Activated naive CD4-positive, alpha-beta T cell treated with anti-CD3 and anti-CD28 coated beads, Interleukin-2, amount 10 ng/mL, durations not matched to agents 7 days and 5 days (primary cell): ENCODE data around the gene KAT8.

ENCODE experiments used
- CTCF ChIA-PET: fragments of 350-600 bp; sonication (Branson Sonifier 250); formaldehyde crosslinking; loops from one replicate; lab custom pipeline; 2021; ENCODE audit warnings: antibody characterized with exemption; lab: Charles Lee
- DNase-seq: peaks from one replicate; pipeline ENCODE4 v3.0.0-alpha.2; 2020
- H3K27ac Mint-ChIP-seq: one replicate; pipeline ENCODE4 v1.8.0; 2021; ENCODE audit warnings: mild to moderate bottlenecking, moderate library complexity, mixed read lengths
- H3K27me3 Mint-ChIP-seq: one replicate; pipeline ENCODE4 v1.8.0; 2021; ENCODE audit warnings: mild to moderate bottlenecking, mixed read lengths
- H3K36me3 Mint-ChIP-seq: one replicate; pipeline ENCODE4 v1.8.0; 2021; ENCODE audit warnings: mixed read lengths
- H3K4me1 Mint-ChIP-seq: one replicate; pipeline ENCODE4 v1.8.0; 2021; ENCODE audit warnings: mixed read lengths
- H3K4me3 Mint-ChIP-seq: one replicate; pipeline ENCODE4 v1.8.0; 2021; ENCODE audit warnings: mild to moderate bottlenecking, moderate library complexity, mixed read lengths
- H3K9me3 Mint-ChIP-seq: one replicate; pipeline ENCODE4 v1.8.0; 2021; ENCODE audit warnings: mixed read lengths

Gene KAT8

GRCh38 chr16:31125844-31126243 is 8.4 kb downstream of the KAT8 start:
- H3K27ac Mint-ChIP-seq: no peak overlapping the region
- no peak for DNase-seq
- H3K4me1 Mint-ChIP-seq: peaks cover 11% of the 10 kb centered on the region
- no peaks in the 10 kb centered on the region for H3K9me3 Mint-ChIP-seq
- CTCF ChIA-PET: no interaction called here
- H3K4me3 Mint-ChIP-seq: no peak overlapping the region
- peaks cover 30% of the 10 kb centered on the region for H3K36me3 Mint-ChIP-seq
- no peaks in the 10 kb centered on the region for H3K27me3 Mint-ChIP-seq

- H3K27me3 Mint-ChIP-seq: no peaks in the 10 kb centered on the region
- no peak overlapping the region for H3K27ac Mint-ChIP-seq
- DNase-seq: no peak
- CTCF ChIA-PET: interaction anchor here (0.5 kb wide), 1 partner anchor 12 kb away, joined by 3 read pairs; no protein-coding TSS in a partner anchor
- no peak overlapping the region for H3K4me3 Mint-ChIP-seq
- no peaks in the 10 kb centered on the region for H3K9me3 Mint-ChIP-seq
- peaks cover 24% of the 10 kb centered on the region for H3K36me3 Mint-ChIP-seq
- H3K4me1 Mint-ChIP-seq: peaks cover 11% of the 10 kb centered on the region
Observed at GRCh38 chr16:31127182-31127581, 9.7 kb downstream of the KAT8 start.

- peaks cover 22% of the 10 kb centered on the region for H3K36me3 Mint-ChIP-seq
- peaks cover 11% of the 10 kb centered on the region for H3K4me1 Mint-ChIP-seq
- no peaks in the 10 kb centered on the region for H3K27me3 Mint-ChIP-seq
- H3K9me3 Mint-ChIP-seq: no peaks in the 10 kb centered on the region
- H3K4me3 Mint-ChIP-seq: no peak overlapping the region
- peak overlapping the region; percentile 91 for H3K27ac Mint-ChIP-seq
- no peak for DNase-seq
- CTCF ChIA-PET: interaction anchor here (0.9 to 1.5 kb wide), 2 partner anchors 11 to 13 kb away, joined by 3 to 7 read pairs; partner anchors contain the start of gene KAT8
Observed at GRCh38 chr16:31128711-31129567, 11.5 kb downstream of the KAT8 start.

GRCh38 chr16:31129568-31130335 is 12.3 kb downstream of the KAT8 start:
- H3K27me3 Mint-ChIP-seq: no peaks in the 10 kb centered on the region
- CTCF ChIA-PET: interaction anchor here (1.5 kb wide), 1 partner anchor 12 kb away, joined by 7 read pairs; no protein-coding TSS in a partner anchor
- H3K9me3 Mint-ChIP-seq: no peaks in the 10 kb centered on the region
- peaks cover 22% of the 10 kb centered on the region for H3K36me3 Mint-ChIP-seq
- H3K27ac Mint-ChIP-seq: peak overlapping the region; percentile 42
- no peak for DNase-seq
- H3K4me1 Mint-ChIP-seq: peaks cover 11% of the 10 kb centered on the region
- H3K4me3 Mint-ChIP-seq: no peak overlapping the region

GRCh38 chr16:31130336-31130891 is 12.9 kb downstream of the KAT8 start:
- no peak overlapping the region for H3K27ac Mint-ChIP-seq
- no peaks in the 10 kb centered on the region for H3K9me3 Mint-ChIP-seq
- no peaks in the 10 kb centered on the region for H3K27me3 Mint-ChIP-seq
- CTCF ChIA-PET: interaction anchor here (1.5 kb wide), 1 partner anchor 12 kb away, joined by 7 read pairs; no protein-coding TSS in a partner anchor
- DNase-seq: no peak
- H3K4me3 Mint-ChIP-seq: no peak overlapping the region
- peaks cover 11% of the 10 kb centered on the region for H3K4me1 Mint-ChIP-seq
- H3K36me3 Mint-ChIP-seq: peaks cover 20% of the 10 kb centered on the region

GRCh38 chr16:31130899-31131298 is 13.4 kb downstream of the KAT8 start:
- peaks cover 18% of the 10 kb centered on the region for H3K36me3 Mint-ChIP-seq
- CTCF ChIA-PET: no interaction called here
- H3K9me3 Mint-ChIP-seq: no peaks in the 10 kb centered on the region
- H3K4me1 Mint-ChIP-seq: peaks cover 11% of the 10 kb centered on the region
- H3K4me3 Mint-ChIP-seq: no peak overlapping the region
- no peak for DNase-seq
- no peaks in the 10 kb centered on the region for H3K27me3 Mint-ChIP-seq
- H3K27ac Mint-ChIP-seq: no peak overlapping the region

GRCh38 chr16:31131416-31131815 is 14.0 kb downstream of the KAT8 start:
- H3K27me3 Mint-ChIP-seq: no peaks in the 10 kb centered on the region
- H3K36me3 Mint-ChIP-seq: peaks cover 13% of the 10 kb centered on the region
- CTCF ChIA-PET: no interaction called here
- no peak overlapping the region for H3K27ac Mint-ChIP-seq
- H3K9me3 Mint-ChIP-seq: no peaks in the 10 kb centered on the region
- peaks cover 11% of the 10 kb centered on the region for H3K4me1 Mint-ChIP-seq
- no peak overlapping the region for H3K4me3 Mint-ChIP-seq
- DNase-seq: no peak

- no peak overlapping the region for H3K4me3 Mint-ChIP-seq
- peaks cover 12% of the 10 kb centered on the region for H3K36me3 Mint-ChIP-seq
- DNase-seq: no peak
- H3K27me3 Mint-ChIP-seq: peaks cover 1% of the 10 kb centered on the region
- H3K9me3 Mint-ChIP-seq: no peaks in the 10 kb centered on the region
- H3K4me1 Mint-ChIP-seq: peaks cover 11% of the 10 kb centered on the region
- no peak overlapping the region for H3K27ac Mint-ChIP-seq
- CTCF ChIA-PET: no interaction called here
Observed at GRCh38 chr16:31131841-31132271, 14.4 kb downstream of the KAT8 start.

GRCh38 chr16:31132303-31132979 is 15.0 kb downstream of the KAT8 start:
- peaks cover 11% of the 10 kb centered on the region for H3K4me1 Mint-ChIP-seq
- H3K27me3 Mint-ChIP-seq: peaks cover 3% of the 10 kb centered on the region
- no peak for DNase-seq
- no peak overlapping the region for H3K4me3 Mint-ChIP-seq
- CTCF ChIA-PET: no interaction called here
- H3K27ac Mint-ChIP-seq: no peak overlapping the region
- H3K9me3 Mint-ChIP-seq: no peaks in the 10 kb centered on the region
- H3K36me3 Mint-ChIP-seq: peaks cover 12% of the 10 kb centered on the region

- Mint-ChIP-seq H3K4me3 (no peak overlapping the region), H3K27ac (no peak overlapping the region), H3K4me1 (peaks cover 8% of the 10 kb centered on the region), H3K27me3 (peaks cover 3% of the 10 kb centered on the region), H3K36me3 (peaks cover 7% of the 10 kb centered on the region), H3K9me3 (no peaks in the 10 kb centered on the region)
- CTCF ChIA-PET: no interaction called here
- no peak for DNase-seq
Observed at GRCh38 chr16:31133046-31133501, 15.6 kb downstream of the KAT8 start.

GRCh38 chr16:31134091-31134571 is 16.7 kb downstream of the KAT8 start:
- CTCF ChIA-PET: no interaction called here
- Mint-ChIP-seq H3K36me3 (peaks cover 7% of the 10 kb centered on the region), H3K4me3 (no peak overlapping the region), H3K4me1 (peaks cover under 1% of the 10 kb centered on the region), H3K27me3 (peaks cover 3% of the 10 kb centered on the region), H3K27ac (no peak overlapping the region), H3K9me3 (no peaks in the 10 kb centered on the region)
- no peak for DNase-seq

GRCh38 chr16:31134625-31135534 is 17.4 kb downstream of the KAT8 start:
- Mint-ChIP-seq H3K4me3 (no peak overlapping the region), H3K4me1 (no peaks in the 10 kb centered on the region), H3K27ac (no peak overlapping the region), H3K36me3 (peaks cover 7% of the 10 kb centered on the region), H3K27me3 (peaks cover 3% of the 10 kb centered on the region), H3K9me3 (no peaks in the 10 kb centered on the region)
- DNase-seq: no peak
- CTCF ChIA-PET: interaction anchor here (0.9 to 1.0 kb wide), 2 partner anchors 16 to 150 kb away, joined by 3 to 4 read pairs; partner anchors contain the start of gene HSD3B7
